SK-N-MC (cell line): ENCODE measurements around the gene POMGNT1.

Experiments used
- DNase-seq: peaks from one replicate; pipeline ENCODE4 v3.0.0-alpha.2; 2011; ENCODE audit warnings: low read depth, low spot score
- H3K27ac ChIP-seq: fragments of 200-600 bp; sonication (generic); 2 replicates; pipeline ENCODE4 v1.5.1; 2016; ENCODE audit warnings: mixed run types
- H3K36me3 ChIP-seq: fragments of 200-600 bp; sonication (generic); 2 replicates; pipeline ENCODE4 v1.6.1; 2017; ENCODE audit warnings: antibody characterized with exemption, low read length, mixed read lengths; ENCODE audit not compliant: insufficient read depth
- H3K4me3 ChIP-seq: fragments of 200-600 bp; sonication (generic); 2 replicates; pipeline ENCODE4 v1.5.1; 2016
- H3K9ac ChIP-seq: fragments of 200-600 bp; sonication (generic); 2 replicates; pipeline ENCODE4 v1.8.0; 2017; ENCODE audit warnings: mixed run types, mixed read lengths; ENCODE audit not compliant: insufficient read length
- H3K9me3 ChIP-seq: fragments of 200-600 bp; sonication (generic); 2 replicates; pipeline ENCODE4 v1.6.1; 2017; ENCODE audit warnings: low read depth, mild to moderate bottlenecking, antibody characterized with exemption, low read length, moderate library complexity, mixed read lengths
- EZH2 ChIP-seq: fragments of 200-600 bp; sonication (generic); IDR thresholded peaks from one replicate; pipeline ENCODE4 v1.6.1; 2017; ENCODE audit warnings: antibody characterized with exemption
- FOXP2 ChIP-seq: optimal IDR thresholded peaks from 2 replicates; pipeline ENCODE3; 2011; ENCODE audit warnings: mild to moderate bottlenecking, moderate library complexity; ENCODE audit not compliant: insufficient read depth; ENCODE audit errors: extremely low read length, control extremely low read depth
- POLR2AphosphoS5 ChIP-seq: IDR thresholded peaks from 2 replicates; pipeline ENCODE4 v1.6.1; 2012; ENCODE audit warnings: mild to moderate bottlenecking, low read depth, low read length, borderline replicate concordance

The POMGNT1 gene

DNA sequence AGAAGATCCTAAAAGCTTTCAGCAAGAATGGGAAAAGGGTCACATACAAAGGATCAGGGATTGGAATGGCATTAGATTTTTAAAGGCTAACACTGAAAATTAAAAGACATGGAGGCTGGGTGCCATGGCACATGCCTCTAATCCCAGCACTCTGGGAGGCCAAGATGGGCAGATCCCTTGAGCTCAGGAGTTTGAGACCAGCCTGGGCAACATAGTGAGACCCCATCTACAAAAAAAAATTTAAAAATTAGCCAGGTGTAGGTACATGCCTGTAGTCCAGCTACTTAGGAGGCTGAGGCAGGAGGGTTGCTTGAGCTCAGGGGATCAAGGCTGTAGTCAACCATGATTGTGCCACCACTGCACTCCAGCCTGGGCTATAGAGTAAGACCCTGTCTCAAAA, 17.3 kb upstream of the POMGNT1 start:
- Histone ChIP-seq H3K9me3 (no peaks in the 10 kb centered on the region), H3K4me3 (no peak overlapping the region), H3K36me3 (no peaks in the 10 kb centered on the region), H3K9ac (no peak overlapping the region), H3K27ac (no peak overlapping the region)
- TF ChIP-seq FOXP2 (no peak), EZH2 (no peak), POLR2AphosphoS5 (no peak)
- DNase-seq: no peak

DNA sequence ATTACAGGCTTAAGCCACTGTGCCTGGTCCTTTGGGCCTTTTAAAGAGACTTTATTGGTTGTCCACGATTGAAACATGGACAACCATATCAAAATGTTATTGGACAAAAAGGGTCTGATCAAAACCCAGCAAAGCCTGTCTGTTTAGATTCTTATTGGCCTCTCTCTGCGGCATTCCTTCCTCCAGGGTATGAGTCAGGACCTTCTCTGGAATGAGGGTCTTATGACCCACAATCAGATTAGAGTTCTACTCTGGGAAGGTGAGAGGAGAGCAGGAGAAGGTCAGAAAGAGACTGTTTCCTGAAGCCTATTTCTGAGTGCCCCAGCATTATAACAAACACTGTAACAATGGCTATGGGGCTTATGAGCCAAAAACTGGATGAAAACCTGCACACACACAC, 12.8 kb upstream of the POMGNT1 start:
- H3K36me3 ChIP-seq: no peaks in the 10 kb centered on the region
- no peak overlapping the region for H3K9ac ChIP-seq
- TF ChIP-seq EZH2 (no peak), POLR2AphosphoS5 (no peak)
- DNase-seq: no peak
- H3K9me3 ChIP-seq: no peaks in the 10 kb centered on the region
- no peak overlapping the region for H3K27ac ChIP-seq
- no peak overlapping the region for H3K4me3 ChIP-seq

DNA sequence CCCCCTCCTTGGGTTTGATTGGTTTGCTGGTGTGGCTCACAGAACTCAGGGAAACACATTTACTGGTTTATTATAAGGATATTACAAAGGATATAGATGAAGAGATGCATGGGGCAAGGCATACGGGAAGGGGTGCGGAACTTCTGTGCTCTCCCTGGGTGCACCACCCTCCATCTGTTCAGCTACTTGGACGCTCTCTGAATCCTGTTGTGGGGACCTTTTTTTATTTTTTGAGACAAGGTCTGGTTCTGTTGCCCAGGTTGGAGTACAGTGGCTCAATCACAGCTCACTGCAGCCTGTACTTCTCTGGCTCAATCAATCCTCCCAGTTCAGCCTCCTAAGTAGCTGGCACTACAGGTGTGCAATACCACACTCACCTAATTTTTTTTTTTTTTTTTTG, 12.3 kb upstream of the POMGNT1 start:
- Histone ChIP-seq H3K4me3 (no peak overlapping the region), H3K27ac (no peak overlapping the region), H3K9ac (no peak overlapping the region), H3K9me3 (no peaks in the 10 kb centered on the region), H3K36me3 (no peaks in the 10 kb centered on the region)
- DNase-seq: no peak
- TF ChIP-seq POLR2AphosphoS5 (no peak), EZH2 (no peak), FOXP2 (no peak)

DNA sequence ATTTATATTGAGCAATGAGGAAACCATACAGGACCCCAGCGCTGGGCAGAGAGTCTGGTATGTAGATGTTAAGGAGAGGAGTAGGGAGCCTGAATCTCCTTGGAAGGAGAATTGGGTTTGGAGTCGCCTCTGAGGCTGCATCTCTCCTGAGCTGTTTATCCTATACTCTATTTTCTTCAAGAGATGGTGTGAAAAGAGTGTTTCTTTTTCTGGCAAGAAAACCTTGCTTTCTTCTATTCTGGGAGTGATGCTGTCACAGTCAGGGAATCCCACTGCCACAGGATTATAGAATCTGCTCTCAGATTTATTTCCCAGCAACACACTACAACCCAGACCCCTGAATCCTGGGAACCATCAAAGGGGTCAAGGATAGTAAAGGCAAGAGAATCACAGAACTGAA, 8.2 kb upstream of the POMGNT1 start:
- no peak overlapping the region for H3K4me3 ChIP-seq
- H3K9me3 ChIP-seq: no peaks in the 10 kb centered on the region
- no peak for DNase-seq
- no peaks in the 10 kb centered on the region for H3K36me3 ChIP-seq
- no peak overlapping the region for H3K9ac ChIP-seq
- no peak overlapping the region for H3K27ac ChIP-seq
- no peak for TF ChIP-seq EZH2
- TF ChIP-seq FOXP2: no peak
- no peak for TF ChIP-seq POLR2AphosphoS5

DNA sequence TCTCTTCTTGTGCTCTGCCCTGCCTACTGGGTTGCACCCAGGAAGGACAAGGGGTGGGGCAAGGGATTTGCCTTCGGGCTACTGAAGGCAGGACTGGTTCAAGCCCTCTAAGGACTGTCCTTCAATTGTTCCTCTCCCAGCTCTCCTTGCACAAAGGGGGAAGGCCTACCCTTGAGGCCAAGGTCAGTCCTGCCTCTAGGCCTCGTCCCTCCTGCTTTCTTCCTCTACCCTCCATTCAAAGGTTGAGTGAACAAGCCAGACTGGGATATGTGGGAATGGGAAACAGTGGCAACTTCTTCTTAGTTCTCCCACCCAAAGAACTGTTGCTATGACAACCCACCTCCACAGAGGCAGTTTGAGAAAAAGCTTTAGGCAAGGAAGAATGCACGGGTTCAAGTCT, 7.6 kb upstream of the POMGNT1 start:
- Histone ChIP-seq H3K9me3 (no peaks in the 10 kb centered on the region), H3K4me3 (no peak overlapping the region), H3K36me3 (no peaks in the 10 kb centered on the region), H3K9ac (no peak overlapping the region), H3K27ac (no peak overlapping the region)
- no peak for DNase-seq
- TF ChIP-seq EZH2 (no peak), FOXP2 (no peak), POLR2AphosphoS5 (no peak)

DNA sequence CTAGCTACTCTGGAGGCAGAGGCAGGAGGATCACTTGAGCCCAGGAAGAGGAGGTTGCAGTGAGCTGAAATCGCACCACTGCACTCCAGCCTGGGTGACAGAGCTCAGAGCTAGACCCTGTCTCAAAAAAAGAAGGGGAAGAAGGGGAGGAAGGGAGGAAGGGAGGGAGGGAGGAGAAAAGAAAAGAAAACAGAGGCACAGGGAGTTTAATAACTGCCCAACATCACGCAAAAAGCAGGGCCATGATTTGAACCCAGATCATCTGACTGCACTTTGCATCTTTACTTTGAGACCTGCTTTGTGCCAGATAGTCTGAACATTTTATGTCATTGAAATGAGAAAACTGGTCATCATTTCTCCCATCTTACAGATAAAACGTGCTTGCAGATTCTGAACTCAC, 6.9 kb upstream of the POMGNT1 start:
- no peak for DNase-seq
- Histone ChIP-seq H3K4me3 (no peak overlapping the region), H3K9me3 (no peaks in the 10 kb centered on the region), H3K27ac (no peak overlapping the region), H3K36me3 (no peaks in the 10 kb centered on the region), H3K9ac (no peak overlapping the region)
- TF ChIP-seq FOXP2 (no peak), EZH2 (no peak), POLR2AphosphoS5 (no peak)

DNA sequence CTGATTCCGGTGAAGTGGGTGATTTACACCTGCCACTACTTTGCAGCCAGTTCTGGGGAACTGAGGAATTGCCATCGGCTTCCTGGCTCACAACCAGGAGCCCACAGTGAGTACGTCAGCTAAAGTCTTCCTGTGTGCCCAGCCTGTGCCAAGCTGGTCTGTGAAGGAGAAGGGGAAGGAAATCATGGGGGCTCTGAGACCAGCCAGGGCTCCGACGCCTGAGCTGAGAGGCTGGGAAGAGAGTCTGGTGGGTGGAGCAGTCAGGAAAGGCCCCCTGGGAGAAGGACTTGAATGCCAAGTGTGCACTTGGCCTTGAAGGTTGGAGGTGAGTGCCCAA, 6.1 kb upstream of the POMGNT1 start:
- Histone ChIP-seq H3K9ac (no peak overlapping the region), H3K9me3 (no peaks in the 10 kb centered on the region), H3K4me3 (no peak overlapping the region), H3K27ac (no peak overlapping the region), H3K36me3 (no peaks in the 10 kb centered on the region)
- no peak for TF ChIP-seq POLR2AphosphoS5
- no peak for TF ChIP-seq EZH2
- no peak for TF ChIP-seq FOXP2
- no peak for DNase-seq

DNA sequence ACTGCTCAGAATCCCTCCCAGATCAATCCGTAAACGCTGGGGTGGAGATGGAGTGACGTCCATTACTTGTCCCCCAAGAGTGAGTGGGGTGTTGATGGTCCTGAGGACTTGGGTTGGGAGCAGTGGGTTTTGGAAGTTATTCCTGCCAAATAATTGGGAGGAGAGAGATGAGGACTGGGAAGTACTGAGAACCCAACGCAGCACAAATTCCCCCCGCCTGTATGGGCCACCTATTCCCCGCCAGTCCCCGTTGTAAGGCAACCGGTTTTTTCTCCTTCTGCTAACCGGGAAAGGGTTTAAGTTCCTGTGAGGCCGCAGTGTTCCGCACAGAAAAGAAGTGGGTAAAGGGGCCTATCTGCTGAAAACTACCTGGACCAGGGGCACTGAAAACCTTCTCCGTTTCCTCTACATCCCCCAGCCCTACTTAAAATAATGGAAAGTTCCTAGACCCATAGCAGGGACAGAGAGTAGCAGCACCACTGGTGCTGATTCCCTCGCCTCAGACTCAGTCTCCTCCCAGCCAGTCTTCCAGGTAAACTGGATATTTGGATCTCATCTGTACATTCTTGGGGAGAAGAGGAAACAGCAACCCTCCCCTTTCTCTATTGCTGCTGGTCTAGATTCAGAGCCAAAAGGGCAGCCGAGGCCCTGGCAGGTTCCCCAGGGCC, 5.6 kb upstream of the POMGNT1 start:
- Histone ChIP-seq H3K36me3 (no peaks in the 10 kb centered on the region), H3K27ac (no peak overlapping the region), H3K9me3 (no peaks in the 10 kb centered on the region), H3K4me3 (no peak overlapping the region), H3K9ac (no peak overlapping the region)
- TF ChIP-seq POLR2AphosphoS5 (no peak), EZH2 (no peak), FOXP2 (no peak)
- no peak for DNase-seq

DNA sequence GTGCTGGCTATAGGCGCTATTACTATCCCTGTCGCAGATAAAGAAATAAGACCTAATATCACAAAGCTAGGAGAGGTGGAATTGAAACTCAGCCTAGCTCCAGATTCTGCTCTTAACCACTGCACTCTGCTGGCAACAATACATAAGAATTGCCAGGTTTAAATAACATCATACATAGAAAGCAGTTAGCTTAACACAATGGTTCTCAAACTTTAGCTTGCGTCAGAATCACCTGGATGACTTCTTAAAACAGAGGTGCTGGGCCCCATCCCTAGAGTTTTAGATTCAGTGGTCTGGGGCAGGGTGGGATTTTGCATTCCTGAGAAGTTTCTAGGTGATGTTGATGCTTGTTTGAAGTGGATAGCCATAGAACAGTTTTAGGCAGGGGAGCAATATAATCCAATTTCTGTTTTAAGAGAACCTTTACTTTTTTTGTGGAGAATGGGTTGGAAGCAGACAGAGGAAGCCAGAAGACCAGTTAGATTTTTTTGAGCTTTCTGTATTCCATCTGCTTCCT, 1.1 kb upstream of the POMGNT1 start:
- H3K27ac ChIP-seq: no peak overlapping the region
- peak overlapping the region; percentile 95 for H3K4me3 ChIP-seq
- H3K36me3 ChIP-seq: no peaks in the 10 kb centered on the region; the same call in 1 of the 2 replicates
- no peak overlapping the region for H3K9ac ChIP-seq
- DNase-seq: no peak
- TF ChIP-seq EZH2 (no peak), POLR2AphosphoS5 (no peak)
- H3K9me3 ChIP-seq: no peaks in the 10 kb centered on the region

DNA sequence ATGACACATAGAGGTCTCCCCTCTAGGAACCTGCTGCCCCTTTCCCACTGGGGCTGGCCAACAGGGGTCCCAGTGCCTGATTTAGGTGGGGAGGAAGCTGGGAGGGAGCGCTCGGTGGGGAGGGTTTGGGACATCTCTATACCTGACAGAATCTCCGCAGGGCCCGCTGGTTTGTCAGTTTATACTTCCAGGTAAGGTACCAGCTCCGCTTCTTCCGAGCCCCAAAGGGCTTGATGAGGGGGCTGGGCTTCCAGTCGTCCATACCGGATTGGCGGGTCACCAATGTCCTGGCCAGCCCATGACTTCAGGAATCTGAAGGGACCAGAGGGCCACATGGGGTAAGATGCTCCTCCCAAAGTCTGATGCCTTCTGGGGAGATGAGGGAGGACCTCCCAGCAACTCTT, 672 bp downstream of the POMGNT1 start:
- no peaks in the 10 kb centered on the region; the same call in 1 of the 2 replicates for H3K36me3 ChIP-seq
- H3K27ac ChIP-seq: no peak overlapping the region
- no peak for DNase-seq
- H3K9ac ChIP-seq: peak overlapping the region; percentile 95
- TF ChIP-seq POLR2AphosphoS5: no peak
- TF ChIP-seq EZH2: no peak
- TF ChIP-seq FOXP2: no peak
- no peaks in the 10 kb centered on the region for H3K9me3 ChIP-seq
- peak overlapping the region; percentile 95 for H3K4me3 ChIP-seq
